ENCODE measurements around the gene ACSL3.

ACSL3 gene

DNA sequence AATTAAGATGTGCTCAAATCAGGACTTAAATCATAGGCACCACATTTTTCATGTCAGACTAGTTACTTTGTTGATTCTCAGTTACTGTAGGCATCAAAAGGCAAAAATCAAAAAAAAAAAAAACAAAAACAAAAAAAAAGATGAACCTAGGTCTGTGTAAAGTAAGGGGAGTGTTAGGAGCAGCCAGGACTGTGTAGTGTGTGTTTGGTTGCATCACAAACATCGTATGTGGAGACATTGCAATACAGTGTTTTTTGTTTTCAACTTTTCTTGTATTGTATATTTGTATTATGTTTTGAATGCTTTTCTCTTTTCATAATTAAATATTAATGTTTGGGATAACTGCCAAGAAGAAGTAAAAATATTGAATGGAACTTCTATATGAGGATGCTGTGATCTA lies 82.1 kb downstream of the ACSL3 start:
- TF ChIP-seq CTCF (IDR thresholded peaks at IDR 0.05) (no peak), ZFX (IDR thresholded peaks at IDR 0.05; ENCODE audit: borderline replicate concordance) (no peak)
- H3K27ac ChIP-seq = no peak overlapping the region

GRCh38 chr2:222943820-222944219 lies 83.0 kb downstream of the ACSL3 start:
- TF ChIP-seq ZFX (IDR thresholded peaks at IDR 0.05; ENCODE audit: borderline replicate concordance) = no peak
- TF ChIP-seq CTCF (IDR thresholded peaks at IDR 0.05) = no peak
- H3K27ac ChIP-seq = no peak overlapping the region

- no peak overlapping the region for H3K27ac ChIP-seq
- TF ChIP-seq CTCF (IDR thresholded peaks at IDR 0.05) = no peak
- TF ChIP-seq ZFX (IDR thresholded peaks at IDR 0.05; ENCODE audit: borderline replicate concordance) = no peak
Observed at GRCh38 chr2:222944552-222944951, 83.7 kb downstream of the ACSL3 start.

- H3K27ac ChIP-seq = no peak overlapping the region
- TF ChIP-seq CTCF (IDR thresholded peaks at IDR 0.05) (no peak), ZFX (IDR thresholded peaks at IDR 0.05; ENCODE audit: borderline replicate concordance) (no peak)
Observed at GRCh38 chr2:222944971-222945740, 84.3 kb downstream of the ACSL3 start.

GRCh38 chr2:222945887-222946286 lies 85.1 kb downstream of the ACSL3 start:
- TF ChIP-seq ZFX (IDR thresholded peaks at IDR 0.05; ENCODE audit: borderline replicate concordance) (no peak), CTCF (IDR thresholded peaks at IDR 0.05) (no peak)
- H3K27ac ChIP-seq = no peak overlapping the region

- no peak overlapping the region for H3K27ac ChIP-seq
- TF ChIP-seq CTCF (IDR thresholded peaks at IDR 0.05) (no peak), ZFX (IDR thresholded peaks at IDR 0.05; ENCODE audit: borderline replicate concordance) (no peak)
Observed at GRCh38 chr2:222946700-222947287, 86.0 kb downstream of the ACSL3 start.

DNA sequence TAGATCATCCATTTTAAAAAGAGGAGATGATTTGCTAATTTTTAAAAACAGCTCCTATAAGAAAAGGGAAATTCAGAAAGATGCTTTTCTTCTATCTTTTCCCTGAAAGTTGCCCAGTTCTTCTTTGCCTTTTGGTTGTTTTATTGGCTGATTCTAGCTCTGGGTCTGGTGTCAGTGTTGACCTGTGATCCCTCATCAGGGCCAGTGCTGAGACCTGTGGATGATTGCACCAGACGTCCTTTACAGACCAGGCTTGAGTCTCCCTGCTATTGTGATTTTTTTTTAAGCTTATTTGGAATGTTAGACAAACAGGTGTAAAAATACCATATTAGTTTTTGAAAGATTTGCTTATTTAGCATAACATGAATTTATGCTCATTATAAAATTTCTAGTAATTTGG lies 88.2 kb downstream of the ACSL3 start:
- TF ChIP-seq CTCF (IDR thresholded peaks at IDR 0.05) (no peak), ZFX (IDR thresholded peaks at IDR 0.05; ENCODE audit: borderline replicate concordance) (no peak)
- H3K27ac ChIP-seq = no peak overlapping the region
